Progenitor cell of endocrine pancreas (in vitro differentiated cells): Measurements from ENCODE around the gene CSGALNACT2. TPM values are rescaled to one million over a fixed set of nuclear protein-coding genes. Genes with fewer than 3 reads are reported as not detected.

Experiments
- DNase-seq: peaks from one replicate; pipeline ENCODE4 v3.0.0; 2021; ENCODE audit warnings: low spot score; ENCODE audit not compliant: unreplicated experiment
- H3K27ac Mint-ChIP-seq: 2 replicates; pipeline ENCODE4 v1.8.0; 2021; ENCODE audit warnings: mild to moderate bottlenecking, moderate library complexity, mixed read lengths
- H3K27me3 Mint-ChIP-seq: 2 replicates; pipeline ENCODE4 v1.8.0; 2021; ENCODE audit warnings: mixed read lengths
- H3K36me3 Mint-ChIP-seq: 2 replicates; pipeline ENCODE4 v1.8.0; 2022; ENCODE audit warnings: mixed read lengths; ENCODE audit not compliant: insufficient read depth
- H3K4me1 Mint-ChIP-seq: 2 replicates; pipeline ENCODE4 v1.8.0; 2021; ENCODE audit warnings: low read depth, mixed read lengths
- H3K4me3 Mint-ChIP-seq: 2 replicates; pipeline ENCODE4 v1.8.0; 2021; ENCODE audit warnings: low read depth, mild to moderate bottlenecking, moderate library complexity, mixed read lengths
- H3K9me3 Mint-ChIP-seq: 2 replicates; pipeline ENCODE4 v1.8.0; 2021; ENCODE audit warnings: low read depth, mixed read lengths
- total RNA-seq: library from RNA; stranded (reverse); gene quantifications from 2 replicates; pipeline ENCODE4 v1.2.1, GENCODE V29; 2021
- TF ChIP-seq, protein P1 (sequence below): fragments of 200-600 bp; sonication (generic); IDR thresholded peaks from one replicate; pipeline ENCODE4 v1.5.0; 2021; ENCODE audit warnings: antibody characterized with exemption, mild to moderate bottlenecking; ENCODE audit not compliant: unreplicated experiment

Gene CSGALNACT2
- total RNA-seq, 1 donor from 2014 or later = 8.9 TPM

DNA sequence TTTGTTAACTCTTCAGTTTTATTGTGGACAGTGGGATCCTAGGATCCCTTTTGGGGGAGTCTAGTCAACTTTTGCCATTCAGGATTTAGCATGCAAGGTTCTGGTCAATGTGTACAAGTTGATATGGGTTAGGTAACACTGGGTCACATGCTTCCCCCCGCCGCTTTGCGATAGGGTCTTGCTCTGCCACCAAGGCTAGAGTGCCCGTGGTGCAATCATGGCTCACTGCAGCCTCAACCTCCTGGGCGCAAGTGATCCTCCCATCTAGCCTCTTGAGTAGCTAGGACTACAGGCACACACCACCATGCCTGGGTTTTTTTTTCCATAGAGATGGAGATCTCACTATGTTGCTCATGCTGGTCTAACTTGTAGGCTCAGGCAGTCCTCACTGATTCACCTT lies 3.2 kb upstream of the CSGALNACT2 start:
- DNase-seq = no peak
- no peaks in the 10 kb centered on the region for H3K36me3 Mint-ChIP-seq
- peaks cover 7% of the 10 kb centered on the region for H3K27me3 Mint-ChIP-seq
- TF ChIP-seq, protein P1, sequence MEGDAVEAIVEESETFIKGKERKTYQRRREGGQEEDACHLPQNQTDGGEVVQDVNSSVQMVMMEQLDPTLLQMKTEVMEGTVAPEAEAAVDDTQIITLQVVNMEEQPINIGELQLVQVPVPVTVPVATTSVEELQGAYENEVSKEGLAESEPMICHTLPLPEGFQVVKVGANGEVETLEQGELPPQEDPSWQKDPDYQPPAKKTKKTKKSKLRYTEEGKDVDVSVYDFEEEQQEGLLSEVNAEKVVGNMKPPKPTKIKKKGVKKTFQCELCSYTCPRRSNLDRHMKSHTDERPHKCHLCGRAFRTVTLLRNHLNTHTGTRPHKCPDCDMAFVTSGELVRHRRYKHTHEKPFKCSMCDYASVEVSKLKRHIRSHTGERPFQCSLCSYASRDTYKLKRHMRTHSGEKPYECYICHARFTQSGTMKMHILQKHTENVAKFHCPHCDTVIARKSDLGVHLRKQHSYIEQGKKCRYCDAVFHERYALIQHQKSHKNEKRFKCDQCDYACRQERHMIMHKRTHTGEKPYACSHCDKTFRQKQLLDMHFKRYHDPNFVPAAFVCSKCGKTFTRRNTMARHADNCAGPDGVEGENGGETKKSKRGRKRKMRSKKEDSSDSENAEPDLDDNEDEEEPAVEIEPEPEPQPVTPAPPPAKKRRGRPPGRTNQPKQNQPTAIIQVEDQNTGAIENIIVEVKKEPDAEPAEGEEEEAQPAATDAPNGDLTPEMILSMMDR = no peak
- peaks cover 10% of the 10 kb centered on the region for H3K4me1 Mint-ChIP-seq
- H3K4me3 Mint-ChIP-seq = peak overlapping the region; percentile 1
- H3K9me3 Mint-ChIP-seq = no peaks in the 10 kb centered on the region
- no peak overlapping the region for H3K27ac Mint-ChIP-seq

DNA sequence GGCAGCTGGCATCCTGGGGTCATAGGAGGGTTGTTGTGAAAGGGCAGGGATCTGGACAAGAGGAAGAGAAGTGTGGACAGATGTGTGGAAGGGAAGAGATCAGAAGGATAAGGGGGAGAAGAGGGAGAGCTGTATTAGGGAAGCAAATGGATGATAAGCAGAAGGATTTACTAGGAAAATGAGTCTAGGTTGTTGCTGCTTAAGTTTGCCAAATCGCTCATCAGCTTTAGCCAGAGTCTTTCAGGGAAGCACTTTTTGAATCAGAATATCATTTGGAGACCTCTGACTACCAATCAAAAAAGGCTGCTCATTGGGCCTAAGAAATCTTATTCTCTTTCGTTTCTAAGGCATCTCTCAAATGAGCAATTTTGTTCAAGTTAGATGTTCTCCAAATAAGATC lies 2.6 kb upstream of the CSGALNACT2 start:
- Mint-ChIP-seq H3K4me1 (peaks cover 10% of the 10 kb centered on the region), H3K27ac (no peak overlapping the region), H3K27me3 (peaks cover 7% of the 10 kb centered on the region), H3K36me3 (no peaks in the 10 kb centered on the region), H3K4me3 (peak overlapping the region; percentile 96), H3K9me3 (no peaks in the 10 kb centered on the region)
- no peak for DNase-seq
- TF ChIP-seq, protein P1 = no peak

- no peak for DNase-seq
- TF ChIP-seq, protein P1 = no peak
- Mint-ChIP-seq H3K9me3 (no peaks in the 10 kb centered on the region), H3K36me3 (no peaks in the 10 kb centered on the region), H3K27ac (no peak overlapping the region), H3K27me3 (peaks cover 6% of the 10 kb centered on the region), H3K4me3 (peak overlapping the region; percentile 96), H3K4me1 (peaks cover 10% of the 10 kb centered on the region)
Observed at GRCh38 chr10:43136432-43136831, 1.8 kb upstream of the CSGALNACT2 start.

DNA sequence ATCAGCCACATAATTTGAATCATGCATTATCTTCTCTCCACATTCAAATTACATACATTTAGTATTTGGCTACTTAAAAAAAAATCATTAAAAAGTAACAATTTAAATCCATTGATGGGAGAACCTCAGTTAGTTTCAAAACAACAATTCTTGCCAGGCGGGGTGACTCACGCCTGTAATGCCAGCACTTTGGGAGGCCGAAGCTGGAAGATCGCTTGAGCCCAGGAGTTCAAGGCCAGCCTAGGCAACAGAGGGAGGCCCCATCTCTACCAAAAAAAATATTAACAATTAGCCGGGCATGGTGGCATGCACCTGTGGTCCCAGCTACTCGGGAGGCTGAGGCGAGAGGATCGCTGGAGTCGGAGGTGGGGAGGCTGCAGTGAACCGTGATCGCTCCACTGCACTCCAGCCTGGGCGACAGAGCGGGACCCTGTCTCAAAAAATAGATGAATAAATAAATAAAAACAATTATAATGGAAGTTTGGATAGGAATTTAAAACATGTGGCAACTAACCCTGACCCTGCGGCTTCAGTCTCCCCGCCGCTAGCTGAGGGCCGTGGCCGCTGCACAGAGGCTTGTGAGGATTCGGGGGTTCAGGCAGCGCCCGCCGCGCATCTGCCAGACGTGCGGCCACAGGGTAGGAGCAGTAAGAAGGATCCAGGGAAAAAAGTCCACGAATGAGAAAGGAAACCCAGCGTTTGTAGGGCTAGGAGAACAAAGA lies 1.1 kb upstream of the CSGALNACT2 start:
- peaks cover 10% of the 10 kb centered on the region for H3K4me1 Mint-ChIP-seq
- H3K4me3 Mint-ChIP-seq = peak overlapping the region; percentile 96
- TF ChIP-seq, protein P1 = no peak
- no peaks in the 10 kb centered on the region for H3K9me3 Mint-ChIP-seq
- H3K27me3 Mint-ChIP-seq = peaks cover 3% of the 10 kb centered on the region
- H3K27ac Mint-ChIP-seq = peak overlapping the region; percentile 97
- H3K36me3 Mint-ChIP-seq = no peaks in the 10 kb centered on the region
- no peak for DNase-seq

DNA sequence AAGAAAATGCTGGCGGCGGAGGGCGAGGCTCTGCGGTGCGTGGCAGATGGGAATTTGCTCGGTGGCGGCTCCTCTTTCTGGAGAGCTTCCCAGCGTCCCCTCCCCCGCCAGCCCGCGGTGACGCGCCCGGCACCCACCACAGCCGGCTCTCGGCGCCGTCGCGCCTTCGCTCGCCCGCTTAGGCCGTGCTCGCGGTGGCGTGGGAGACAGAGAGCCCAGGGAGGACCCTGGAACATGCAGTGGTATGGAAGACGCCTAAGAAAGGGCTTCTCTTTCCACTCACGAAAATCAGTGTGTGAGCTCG lies 576 bp upstream of the CSGALNACT2 start:
- TF ChIP-seq, protein P1 = no peak
- Mint-ChIP-seq H3K36me3 (no peaks in the 10 kb centered on the region), H3K9me3 (no peaks in the 10 kb centered on the region), H3K4me1 (peaks cover 10% of the 10 kb centered on the region), H3K27ac (peak overlapping the region; percentile 97), H3K4me3 (peak overlapping the region; percentile 96), H3K27me3 (peaks cover 3% of the 10 kb centered on the region)
- no peak for DNase-seq
